Vagina (tissue), 2 donors: ENCODE data around the gene MAL.

Experiments used
- POLR2A ChIP-seq, 2 donors: fragments of 450-650 bp; IDR thresholded peaks; one replicate each; pipeline ENCODE4 v1.6.1; 2017; ENCODE audit warnings: antibody characterized with exemption in 2 of 2, mild to moderate bottlenecking in 2 of 2, moderate library complexity in 2 of 2
- POLR2AphosphoS5 ChIP-seq, 2 donors: sonication (generic); formaldehyde crosslinking; IDR thresholded peaks; one replicate each; pipeline ENCODE4 v1.9.0; 2017; ENCODE audit warnings: antibody characterized with exemption in 2 of 2, mild to moderate bottlenecking in 2 of 2, low read depth in 1 of 2; ENCODE audit not compliant: insufficient read depth in 1 of 2
- TF ChIP-seq, protein P1 (sequence below), 3 experiments: fragments of 450-650 bp in 2 of 3; fragments of 200-600 bp in 1 of 3; sonication (generic) in 1 of 3; IDR thresholded peaks; one replicate each; pipeline ENCODE4 v1.5.1; 2017 to 2019; ENCODE audit warnings: antibody characterized with exemption in 3 of 3, mild to moderate bottlenecking in 2 of 3, moderate library complexity in 2 of 3

DNA sequence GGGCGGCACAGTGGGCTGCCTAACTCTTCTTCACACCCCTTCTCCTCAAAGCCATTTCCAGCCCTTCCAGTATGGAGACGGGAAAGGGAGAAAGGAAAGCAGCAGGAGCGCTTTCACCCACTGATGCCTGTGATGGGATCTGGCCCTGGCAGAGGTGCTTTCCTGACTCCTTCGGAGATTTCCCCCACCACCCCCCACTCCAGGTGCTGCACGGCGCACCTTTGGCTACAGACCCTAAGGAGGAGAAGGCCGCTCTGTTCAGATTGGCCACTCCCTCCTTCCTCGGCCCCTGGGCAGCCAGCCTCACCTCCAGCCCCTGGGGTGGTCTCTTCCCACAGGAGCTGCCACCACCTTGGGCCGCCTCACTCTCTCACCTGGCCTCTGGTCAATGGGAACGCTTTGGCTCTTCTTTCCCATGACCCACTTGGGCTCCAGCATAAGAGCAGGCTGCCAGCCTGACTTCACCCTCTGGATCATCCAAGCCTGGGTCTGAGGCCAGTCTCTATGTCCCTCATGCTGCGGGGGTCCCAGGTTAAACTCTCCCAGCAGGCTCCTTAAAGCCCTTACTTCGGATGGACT is 18.4 kb upstream of the MAL start:
- TF ChIP-seq POLR2AphosphoS5 (IDR thresholded peaks at IDR 0.05; ENCODE audit: insufficient read depth in 1 of 2, low read depth in 1 of 2) (no peak), POLR2A (IDR thresholded peaks at IDR 0.05) (no peak)
- TF ChIP-seq, protein P1, sequence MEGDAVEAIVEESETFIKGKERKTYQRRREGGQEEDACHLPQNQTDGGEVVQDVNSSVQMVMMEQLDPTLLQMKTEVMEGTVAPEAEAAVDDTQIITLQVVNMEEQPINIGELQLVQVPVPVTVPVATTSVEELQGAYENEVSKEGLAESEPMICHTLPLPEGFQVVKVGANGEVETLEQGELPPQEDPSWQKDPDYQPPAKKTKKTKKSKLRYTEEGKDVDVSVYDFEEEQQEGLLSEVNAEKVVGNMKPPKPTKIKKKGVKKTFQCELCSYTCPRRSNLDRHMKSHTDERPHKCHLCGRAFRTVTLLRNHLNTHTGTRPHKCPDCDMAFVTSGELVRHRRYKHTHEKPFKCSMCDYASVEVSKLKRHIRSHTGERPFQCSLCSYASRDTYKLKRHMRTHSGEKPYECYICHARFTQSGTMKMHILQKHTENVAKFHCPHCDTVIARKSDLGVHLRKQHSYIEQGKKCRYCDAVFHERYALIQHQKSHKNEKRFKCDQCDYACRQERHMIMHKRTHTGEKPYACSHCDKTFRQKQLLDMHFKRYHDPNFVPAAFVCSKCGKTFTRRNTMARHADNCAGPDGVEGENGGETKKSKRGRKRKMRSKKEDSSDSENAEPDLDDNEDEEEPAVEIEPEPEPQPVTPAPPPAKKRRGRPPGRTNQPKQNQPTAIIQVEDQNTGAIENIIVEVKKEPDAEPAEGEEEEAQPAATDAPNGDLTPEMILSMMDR (IDR thresholded peaks at IDR 0.05), result no peak
